NCI-H146 treated with DMSO at 0.1 percent for 48 hours (cell line): ENCODE data around the gene UBA1.

Experiments
- DNase-seq: peaks from one replicate; lab custom pipeline; 2025; ENCODE audit not compliant: unreplicated experiment; lab: John Stamatoyannopoulos, UW

The UBA1 gene

DNA sequence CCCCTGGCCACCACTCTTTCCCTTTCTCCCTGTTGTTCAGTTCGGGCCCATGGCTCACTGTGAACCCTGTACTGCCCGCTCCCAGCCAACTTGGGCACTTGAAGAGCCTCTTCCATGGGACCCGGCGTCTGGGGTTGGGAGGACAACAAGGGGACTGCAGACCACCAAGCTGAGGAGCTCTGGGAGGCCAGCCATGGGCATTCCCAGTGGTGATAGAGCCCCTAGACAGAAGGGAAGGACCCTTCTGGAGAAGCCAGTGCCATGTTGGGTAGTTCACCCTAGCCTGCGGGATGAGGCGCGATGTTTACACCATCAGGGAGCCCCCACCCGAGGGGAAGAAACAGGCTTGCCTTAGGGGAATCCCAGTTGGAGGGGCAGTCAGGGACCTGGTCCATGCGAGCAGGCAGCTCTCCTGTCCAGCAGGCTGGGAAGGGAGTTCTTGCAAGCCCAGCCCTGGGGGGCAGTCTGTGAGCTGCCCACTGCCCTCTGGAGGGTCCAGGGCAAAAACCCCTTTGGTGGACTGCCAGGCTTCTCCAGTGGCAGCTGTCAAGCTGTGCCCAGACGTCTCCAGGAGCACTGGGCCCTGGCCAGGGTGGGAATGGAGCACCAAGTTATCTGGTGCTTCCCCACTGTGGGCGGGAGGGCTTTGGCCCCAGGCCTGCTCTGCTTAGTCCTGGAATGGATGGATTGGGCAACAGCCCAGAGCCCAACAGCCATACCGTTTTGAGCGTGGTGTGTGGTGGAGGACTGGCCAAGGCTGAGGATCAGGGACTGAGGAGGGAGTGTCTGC is 23.7 kb upstream of the UBA1 start:
- DNase-seq = no peak

DNA sequence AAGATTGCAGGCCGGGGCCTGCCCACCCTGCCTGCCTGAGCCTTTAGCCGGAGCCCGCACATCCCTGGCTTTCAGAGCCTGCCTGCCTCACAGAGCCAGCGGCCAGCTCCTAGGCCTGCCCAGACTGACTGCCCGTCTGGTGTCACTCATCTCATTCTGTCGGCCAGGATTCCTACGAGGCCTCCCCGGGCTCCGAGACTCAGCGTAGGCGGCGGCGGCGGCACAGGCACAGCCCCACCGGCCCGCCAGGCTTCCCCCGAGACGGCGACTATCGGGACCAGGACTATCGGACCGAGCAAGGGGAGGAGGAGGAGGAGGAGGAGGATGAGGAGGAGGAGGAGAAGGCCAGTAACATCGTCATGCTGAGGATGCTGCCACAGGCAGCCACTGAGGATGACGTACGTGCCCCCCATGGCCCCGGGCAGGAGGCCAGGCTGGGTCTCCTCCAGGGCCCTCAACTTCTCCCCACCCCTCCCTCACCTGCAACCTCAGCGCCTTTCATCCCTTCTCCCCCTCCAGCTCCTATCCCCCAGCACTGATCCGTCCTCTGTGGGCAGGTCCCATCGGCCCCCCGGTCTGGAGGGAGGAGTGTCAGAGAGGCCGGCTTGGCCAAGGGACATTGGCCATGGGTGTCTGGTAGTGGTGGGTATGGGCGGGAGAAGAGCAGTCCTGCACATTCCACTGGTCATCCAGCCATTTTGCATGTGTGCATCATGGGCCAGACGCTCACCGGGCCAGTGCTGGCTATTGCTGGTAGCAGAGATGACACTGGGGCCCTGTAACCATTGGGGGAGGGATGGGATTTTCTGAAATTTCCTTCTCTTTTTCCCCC is 22.6 kb upstream of the UBA1 start:
- DNase-seq = no peak

DNA sequence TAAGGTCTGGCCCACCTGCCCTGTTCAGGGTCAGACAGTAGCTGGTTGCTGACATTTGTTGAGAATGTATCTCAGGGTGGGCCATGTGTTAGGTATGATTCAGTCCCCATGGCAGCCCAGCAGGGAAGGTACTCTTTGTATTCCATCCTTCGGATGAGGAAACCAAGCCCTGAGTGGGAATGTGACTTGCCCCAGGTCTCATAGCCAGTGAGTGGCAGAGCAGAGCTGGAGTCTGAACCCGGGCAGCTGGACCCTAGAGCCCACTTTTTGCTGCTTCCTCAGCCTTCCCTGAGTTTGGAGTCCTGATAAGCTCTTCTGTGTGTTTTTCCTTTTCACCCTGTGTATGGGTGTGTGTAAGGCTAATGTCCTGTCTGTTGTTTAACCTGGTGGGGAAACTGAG is 21.6 kb upstream of the UBA1 start:
- no peak for DNase-seq

DNA sequence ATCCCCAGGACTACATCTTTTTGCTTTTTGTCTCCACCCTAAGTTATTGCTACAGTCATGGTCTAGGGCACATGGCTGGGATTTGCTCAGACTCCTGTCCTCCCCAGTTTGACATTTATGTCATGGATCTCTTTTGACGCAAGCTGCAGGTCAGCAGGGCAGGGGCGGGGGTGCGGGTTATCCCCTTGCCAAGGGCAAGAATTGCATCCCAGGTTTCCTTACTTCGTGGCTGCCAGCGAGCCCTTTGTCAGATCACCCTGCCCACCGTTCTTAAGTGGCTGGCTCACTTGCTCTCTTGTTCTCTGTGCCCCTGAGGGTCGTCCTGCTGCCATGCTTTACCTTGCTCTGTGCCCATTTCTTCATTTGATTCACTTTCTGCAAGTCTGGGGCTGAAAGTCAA is 21.1 kb upstream of the UBA1 start:
- no peak for DNase-seq

DNA sequence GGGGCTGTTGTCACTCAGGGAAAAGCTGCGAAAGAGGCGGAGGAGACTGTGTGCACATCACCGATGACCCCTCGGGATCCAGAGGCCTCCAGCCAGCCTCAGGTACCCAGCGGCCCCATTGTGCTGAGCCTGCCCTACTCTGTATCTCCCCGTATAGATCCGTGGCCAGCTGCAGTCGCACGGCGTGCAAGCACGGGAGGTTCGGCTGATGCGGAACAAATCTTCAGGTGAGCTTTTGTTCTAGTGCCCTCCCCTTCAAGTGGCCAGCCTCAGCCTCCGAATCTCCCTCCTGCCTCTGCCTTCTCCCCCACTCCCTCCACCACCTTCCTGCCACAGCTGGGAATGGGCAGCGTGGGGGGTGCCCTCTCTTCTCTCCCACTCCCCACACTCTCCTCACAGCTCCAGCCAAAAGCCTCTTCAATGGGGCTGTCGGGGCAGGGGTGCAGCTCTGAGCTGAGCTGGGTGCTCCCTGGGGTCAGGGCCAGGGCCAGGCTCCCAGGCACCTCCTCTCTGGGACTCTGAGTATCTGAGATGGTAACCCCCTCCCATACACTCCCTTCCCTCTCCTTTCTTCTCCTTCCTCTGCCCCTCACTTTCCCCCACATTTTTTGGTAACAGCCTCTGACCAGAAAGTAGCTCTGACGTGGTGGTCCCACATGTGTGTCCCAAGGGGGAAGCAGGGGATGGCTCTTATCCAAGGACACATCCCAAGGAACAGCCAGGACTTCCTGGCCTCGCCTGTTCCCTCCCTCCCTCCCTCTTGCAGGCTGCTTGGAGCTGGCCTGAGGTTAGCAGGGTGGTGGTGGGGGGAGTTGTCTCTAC is 20.4 kb upstream of the UBA1 start:
- no peak for DNase-seq

DNA sequence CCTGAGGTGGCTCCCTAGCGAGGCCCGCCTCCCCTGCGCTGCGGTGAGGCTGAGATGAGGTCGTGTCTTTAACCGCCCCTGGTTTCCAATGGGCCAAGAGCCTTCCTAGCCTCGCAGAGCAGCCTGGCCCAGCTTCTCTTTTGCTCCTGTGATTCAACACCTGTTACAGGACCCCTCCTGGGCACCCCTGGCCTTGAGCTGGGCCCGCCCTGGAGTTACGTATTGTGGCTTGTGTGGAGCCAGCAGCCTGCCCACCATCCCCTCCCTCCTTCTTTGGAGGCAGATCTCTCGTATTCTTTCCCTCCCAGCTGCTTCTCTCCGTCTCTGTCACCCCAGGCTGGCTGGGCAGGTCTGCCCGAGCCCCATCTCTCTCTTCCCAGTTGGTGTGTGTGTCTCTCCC is 19.3 kb upstream of the UBA1 start:
- no peak for DNase-seq

DNA sequence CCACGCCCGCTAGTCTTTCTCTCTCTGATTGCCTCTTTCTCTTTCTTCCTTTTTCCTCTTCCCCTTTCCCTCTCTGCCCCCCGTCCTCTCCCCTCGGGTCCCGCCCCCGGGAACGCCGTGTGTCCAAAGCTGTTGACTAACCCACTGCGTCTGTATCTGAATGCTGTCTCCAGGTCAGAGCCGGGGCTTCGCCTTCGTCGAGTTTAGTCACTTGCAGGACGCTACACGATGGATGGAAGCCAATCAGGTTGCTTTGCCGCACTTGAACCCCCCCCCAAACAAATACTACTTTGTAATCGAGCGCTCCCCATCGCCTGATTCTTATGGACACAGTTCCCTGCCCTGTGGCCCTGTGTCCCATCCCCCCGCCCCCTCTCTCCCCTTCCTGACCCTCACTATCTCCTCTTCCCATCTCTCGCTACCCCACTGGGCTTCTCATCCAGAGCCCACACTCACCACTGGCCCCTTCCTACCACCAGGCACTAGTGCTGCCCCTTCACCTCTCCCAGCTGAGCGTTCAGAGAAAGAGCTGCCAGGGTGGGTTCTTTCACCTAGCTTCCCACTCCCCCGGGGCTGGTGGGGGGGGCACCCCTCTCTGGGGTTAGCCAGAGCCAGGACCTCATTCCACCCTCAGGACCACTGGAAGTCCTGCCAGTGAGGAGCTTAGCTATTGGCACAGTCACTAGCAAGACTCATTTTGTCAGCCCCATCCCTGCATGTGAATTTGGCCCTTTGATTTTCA is 18.6 kb upstream of the UBA1 start:
- DNase-seq = no peak

DNA sequence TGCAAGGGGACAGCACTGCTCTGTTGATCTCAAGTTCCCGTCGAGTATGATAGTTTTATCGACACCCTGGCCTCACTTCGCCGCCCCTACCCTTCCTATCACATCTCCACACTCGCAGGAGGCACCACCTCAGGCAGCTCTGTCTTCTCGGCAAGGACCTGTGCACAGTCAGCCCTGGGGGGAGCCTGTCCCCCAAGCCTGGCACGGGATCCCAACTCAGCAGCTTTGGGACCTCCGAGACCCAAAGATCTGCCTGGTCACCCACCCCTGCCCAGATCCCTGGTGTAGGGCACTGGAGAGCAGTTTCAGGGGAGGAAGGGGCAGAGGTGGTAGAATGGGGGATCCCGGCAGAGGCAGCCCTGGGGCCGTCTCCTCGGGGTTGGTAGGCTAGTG is 18.0 kb upstream of the UBA1 start:
- no peak for DNase-seq

DNA sequence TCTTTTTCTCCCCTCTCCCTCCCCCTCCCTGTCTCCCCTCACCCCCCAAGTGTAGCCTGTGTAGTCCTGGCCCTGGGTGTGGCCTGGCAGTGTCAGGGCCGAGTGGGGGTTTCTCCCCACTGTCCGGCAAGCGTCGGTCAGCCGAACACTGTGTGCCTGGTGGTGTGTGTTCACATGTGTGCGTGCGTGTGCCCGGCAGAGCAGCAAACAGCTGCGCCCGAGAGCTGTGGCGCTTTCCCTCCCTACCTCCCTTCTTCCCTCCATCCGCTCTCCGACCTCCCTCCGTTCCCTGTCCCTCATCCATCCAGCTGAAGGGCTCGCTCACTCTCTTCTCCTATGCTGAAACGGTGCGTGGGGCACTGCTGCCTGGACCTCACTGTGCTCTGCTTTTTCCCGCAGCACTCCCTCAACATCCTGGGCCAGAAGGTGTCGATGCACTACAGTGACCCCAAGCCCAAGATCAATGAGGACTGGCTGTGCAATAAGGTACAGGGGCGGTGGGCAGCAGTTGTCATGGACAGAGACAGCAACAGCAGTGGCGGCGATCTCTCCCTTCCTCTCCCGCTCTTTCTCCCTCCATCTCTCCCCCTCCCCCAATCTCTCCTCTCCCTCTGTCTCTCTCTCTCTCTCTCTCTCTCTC is 17.4 kb upstream of the UBA1 start:
- no peak for DNase-seq

DNA sequence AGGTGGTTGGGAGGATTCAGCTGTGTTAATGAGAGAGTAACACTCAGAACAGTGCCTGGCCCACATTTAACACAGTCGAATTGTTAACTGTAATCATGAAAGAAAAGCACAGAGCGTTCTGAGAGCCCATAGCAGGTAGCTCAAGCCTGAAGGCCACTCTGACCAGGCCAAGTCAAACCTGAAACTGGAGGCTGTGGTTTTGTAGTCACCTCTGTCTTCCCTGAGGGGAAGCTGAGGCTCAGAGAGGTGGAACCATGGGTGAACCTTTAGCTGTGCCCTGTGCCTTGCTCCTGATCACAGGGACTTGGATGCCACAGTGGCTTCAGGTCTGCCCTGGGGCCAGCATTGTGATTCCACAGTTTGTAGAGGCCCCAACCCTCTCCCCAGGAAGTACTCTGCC is 16.6 kb upstream of the UBA1 start:
- DNase-seq = no peak

DNA sequence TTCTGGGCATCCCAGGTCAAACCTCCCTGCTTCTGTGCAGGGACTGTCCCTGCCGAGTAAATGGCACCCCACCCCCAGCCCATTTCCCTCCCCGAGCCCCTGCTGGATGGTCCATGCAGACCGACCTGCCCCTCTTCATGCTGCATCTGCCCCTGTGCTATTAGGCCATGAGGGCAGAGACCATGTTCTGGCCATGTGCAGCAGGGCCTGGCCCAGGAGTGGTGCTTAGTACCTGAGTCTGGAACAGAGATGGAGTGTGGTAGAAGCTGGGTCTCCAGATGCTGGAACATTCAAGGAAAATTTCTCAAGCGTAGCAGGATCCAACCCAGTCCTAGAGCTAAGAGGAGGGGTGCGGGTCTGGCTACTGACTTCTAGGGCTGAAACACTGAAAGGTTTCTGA is 15.3 kb upstream of the UBA1 start:
- DNase-seq = no peak

DNA sequence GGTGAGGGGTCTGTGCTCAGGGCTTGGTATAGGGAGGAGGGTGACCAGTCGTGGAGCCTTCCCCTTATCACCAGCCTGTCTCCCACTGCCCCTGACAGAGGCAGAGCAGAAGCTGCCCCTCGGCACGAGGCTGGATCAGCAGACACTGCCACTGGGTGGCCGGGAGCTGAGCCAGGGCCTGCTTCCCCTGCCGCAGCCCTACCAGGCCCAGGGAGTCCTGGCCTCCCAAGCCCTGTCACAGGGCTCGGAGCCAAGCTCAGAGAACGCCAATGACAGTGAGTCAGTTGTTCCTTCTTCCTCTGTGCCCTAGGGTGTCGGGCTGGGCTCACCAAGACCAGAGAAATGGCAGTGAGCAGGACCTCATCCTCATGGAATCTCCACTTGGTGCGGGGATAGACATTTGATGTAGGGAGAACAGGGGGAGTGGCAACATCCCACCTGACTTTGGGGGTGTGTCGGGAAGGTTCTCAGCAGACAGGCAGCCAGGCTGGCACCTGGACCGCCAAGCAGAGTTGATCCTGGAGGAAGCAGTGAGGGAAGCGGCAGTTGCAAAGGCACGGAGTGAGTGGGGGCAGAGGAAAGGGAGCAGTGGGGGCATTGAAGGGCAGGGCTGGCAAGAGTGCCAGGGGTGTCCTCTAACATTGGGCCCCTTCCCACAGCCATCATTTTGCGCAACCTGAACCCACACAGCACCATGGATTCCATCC is 14.3 kb upstream of the UBA1 start:
- no peak for DNase-seq

DNA sequence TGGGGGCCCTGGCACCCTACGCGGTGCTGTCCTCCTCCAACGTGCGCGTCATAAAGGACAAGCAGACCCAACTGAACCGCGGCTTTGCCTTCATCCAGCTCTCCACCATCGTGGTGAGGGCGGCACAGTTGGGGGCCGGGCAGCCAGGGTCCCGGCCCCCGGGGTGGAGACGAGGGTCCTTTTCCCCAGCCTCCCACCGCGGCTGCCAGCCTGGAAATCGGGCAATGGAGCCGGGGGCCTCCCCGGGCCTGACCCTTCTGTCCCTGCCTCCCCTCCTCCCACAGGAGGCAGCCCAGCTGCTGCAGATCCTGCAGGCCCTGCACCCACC is 13.7 kb upstream of the UBA1 start:
- DNase-seq = no peak

DNA sequence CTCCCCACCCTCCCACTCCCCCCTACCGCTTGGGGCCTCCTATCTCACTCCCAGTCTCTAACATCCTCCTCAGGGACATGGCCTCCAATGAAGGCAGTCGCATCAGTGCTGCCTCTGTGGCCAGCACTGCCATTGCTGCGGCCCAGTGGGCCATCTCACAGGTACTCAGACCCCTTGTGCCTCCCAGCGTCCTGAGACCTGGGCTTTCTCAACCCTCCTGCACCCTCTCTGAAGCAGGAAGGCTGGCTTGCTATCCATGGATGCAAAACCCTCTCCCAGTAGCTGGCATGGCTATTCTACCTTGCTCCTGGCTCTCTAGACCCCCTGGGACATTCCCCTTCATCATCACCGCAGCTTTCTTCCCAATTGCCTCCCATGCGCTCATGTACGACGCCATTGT is 13.3 kb upstream of the UBA1 start:
- no peak for DNase-seq

DNA sequence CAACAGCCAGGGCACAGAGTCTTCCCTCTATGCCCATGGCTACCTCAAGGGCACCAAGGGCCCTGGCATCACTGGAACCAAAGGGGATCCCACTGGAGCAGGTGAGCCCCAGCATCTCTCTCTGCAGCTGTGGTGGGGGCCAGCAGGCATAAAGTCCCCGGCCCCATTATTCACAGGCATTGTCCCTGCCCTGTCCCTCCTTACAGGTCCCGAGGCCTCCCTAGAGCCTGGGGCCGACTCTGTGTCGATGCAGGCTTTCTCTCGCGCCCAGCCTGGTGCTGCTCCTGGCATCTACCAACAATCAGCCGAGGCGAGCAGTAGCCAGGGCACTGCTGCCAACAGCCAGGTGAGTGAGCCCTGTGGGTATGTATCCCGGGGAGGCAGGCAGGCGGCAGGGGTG is 12.3 kb upstream of the UBA1 start:
- no peak for DNase-seq

DNA sequence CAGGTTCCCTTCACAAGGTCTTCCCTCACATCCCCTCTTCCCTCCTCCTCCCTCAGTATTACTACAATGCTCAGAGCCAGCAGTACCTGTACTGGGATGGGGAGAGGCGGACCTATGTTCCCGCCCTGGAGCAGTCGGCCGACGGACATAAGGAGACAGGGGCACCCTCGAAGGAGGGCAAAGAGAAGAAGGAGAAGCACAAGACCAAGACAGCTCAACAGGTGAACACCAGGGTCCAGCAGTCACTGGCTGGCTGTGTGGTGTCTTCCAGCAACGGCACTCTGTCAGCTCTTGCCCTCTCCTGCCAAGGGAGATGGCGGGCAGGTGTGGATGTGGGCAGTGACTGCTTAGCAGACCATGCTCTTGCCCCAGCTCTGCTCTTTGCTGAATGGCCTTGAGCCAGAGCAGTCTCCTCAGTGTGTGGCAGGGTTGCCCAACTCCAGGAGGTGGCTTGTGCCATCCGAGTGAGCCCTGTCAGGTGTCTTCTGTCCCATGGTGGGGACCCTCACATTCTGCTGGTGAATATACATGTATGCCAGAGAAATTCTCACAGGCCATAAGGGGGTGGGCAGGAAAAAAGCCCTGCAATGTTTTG is 11.4 kb upstream of the UBA1 start:
- DNase-seq = no peak

DNA sequence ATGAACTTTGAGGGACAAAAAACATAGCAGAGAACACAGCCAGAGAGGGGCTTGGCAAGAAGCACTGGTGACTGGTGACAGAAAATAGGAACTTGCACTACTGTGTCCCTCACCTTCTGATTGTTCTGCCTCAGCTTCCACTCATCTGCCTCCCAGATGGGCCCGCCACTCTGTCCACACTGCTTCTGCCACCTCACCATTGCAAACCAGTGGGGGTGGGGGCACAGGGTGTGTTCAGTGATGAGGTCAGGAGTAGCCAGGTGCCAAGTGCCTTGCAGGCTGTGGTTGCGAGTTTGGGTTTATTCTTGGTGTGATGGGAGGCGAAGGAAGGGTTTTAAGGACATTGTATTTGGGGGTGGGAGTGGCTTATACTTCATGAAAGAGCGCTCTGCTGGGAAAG is 9.1 kb upstream of the UBA1 start:
- no peak for DNase-seq

DNA sequence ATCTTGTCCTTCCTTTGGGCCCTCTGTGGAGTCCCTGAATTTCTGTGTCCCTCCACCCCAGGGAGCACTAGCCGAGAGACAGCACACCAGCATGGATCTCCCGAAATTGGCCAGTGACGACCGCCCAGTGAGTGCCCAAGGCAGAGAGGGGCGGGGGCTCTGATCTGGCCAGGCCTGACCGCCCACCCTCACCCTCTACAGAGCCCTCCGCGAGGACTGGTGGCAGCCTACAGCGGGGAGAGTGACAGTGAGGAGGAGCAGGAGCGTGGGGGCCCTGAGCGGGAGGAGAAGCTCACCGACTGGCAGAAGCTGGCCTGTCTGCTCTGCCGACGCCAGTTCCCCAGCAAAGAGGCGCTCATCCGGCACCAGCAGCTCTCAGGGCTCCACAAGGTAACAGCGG is 8.4 kb upstream of the UBA1 start:
- DNase-seq = no peak

DNA sequence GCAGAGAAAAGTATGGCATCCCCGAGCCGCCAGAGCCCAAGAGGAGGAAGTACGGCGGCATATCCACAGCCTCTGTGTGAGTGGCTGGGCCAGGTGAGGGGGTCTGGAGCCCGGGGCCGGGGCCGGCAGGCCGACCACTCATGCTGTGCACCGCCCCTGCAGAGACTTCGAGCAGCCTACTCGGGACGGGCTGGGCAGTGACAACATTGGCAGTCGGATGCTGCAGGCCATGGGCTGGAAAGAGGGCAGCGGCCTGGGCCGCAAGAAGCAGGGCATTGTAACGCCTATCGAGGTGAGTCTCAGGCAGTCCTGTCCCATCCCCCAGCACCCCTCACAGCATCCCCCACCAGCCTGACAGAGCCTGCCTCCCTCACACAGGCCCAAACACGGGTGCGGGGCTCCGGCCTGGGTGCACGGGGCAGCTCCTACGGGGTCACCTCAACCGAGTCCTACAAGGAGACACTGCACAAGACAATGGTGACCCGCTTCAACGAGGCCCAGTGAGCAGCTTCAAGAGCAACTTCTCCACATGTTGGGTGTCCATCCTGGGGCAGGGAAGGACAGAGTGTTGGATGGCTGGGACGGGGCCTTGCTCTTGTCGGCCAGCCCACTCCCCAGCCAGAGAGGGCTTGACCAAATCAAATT is 7.4 kb upstream of the UBA1 start:
- DNase-seq = no peak
